H9 (cell line): ENCODE data around the gene CACNA1D. TPM values are rescaled to one million over a fixed set of nuclear protein-coding genes. Genes with fewer than 3 reads are reported as not detected.

Source experiments
- DNase-seq: peaks from one replicate; pipeline ENCODE4 v3.0.0-alpha.2; 2017
- H2AFZ ChIP-seq: one replicate; pipeline ENCODE4 v1.6.1; 2013; ENCODE audit warnings: mild to moderate bottlenecking, low read length, control low read depth, moderate library complexity
- H2AK5ac ChIP-seq: 2 replicates; pipeline ENCODE4 v1.6.1; 2013; ENCODE audit warnings: low read length, control low read depth, mixed read lengths; ENCODE audit not compliant: insufficient read length
- H2BK120ac ChIP-seq: one replicate; pipeline ENCODE4 v1.6.1; 2013; ENCODE audit warnings: low read depth, mild to moderate bottlenecking, low read length, control low read depth, inconsistent platforms; ENCODE audit not compliant: poor library complexity, severe bottlenecking
- H2BK12ac ChIP-seq: 2 replicates; pipeline ENCODE4 v1.6.1; 2013; ENCODE audit warnings: low read length, control low read depth, mixed read lengths, low read depth; ENCODE audit not compliant: insufficient read length
- H2BK15ac ChIP-seq: 2 replicates; pipeline ENCODE4 v1.6.1; 2013; ENCODE audit warnings: low read depth, low read length, control low read depth
- H2BK20ac ChIP-seq: one replicate; pipeline ENCODE4 v1.6.1; 2013; ENCODE audit warnings: low read depth, mild to moderate bottlenecking, low read length, control low read depth, inconsistent platforms; ENCODE audit not compliant: poor library complexity, severe bottlenecking
- H2BK5ac ChIP-seq: 2 replicates; pipeline ENCODE4 v1.6.1; 2013; ENCODE audit warnings: low read length, control low read depth, mixed read lengths; ENCODE audit not compliant: insufficient read length
- H3K14ac ChIP-seq: 2 replicates; pipeline ENCODE4 v1.6.1; 2013; ENCODE audit warnings: low read length, control low read depth; ENCODE audit not compliant: insufficient read depth
- H3K18ac ChIP-seq: 2 replicates; pipeline ENCODE4 v1.6.1; 2013; ENCODE audit warnings: low read depth, mild to moderate bottlenecking, mixed read lengths, low read length, control low read depth; ENCODE audit not compliant: insufficient read length
- H3K23ac ChIP-seq: 2 replicates; pipeline ENCODE4 v1.6.1; 2013; ENCODE audit warnings: low read length, control low read depth, mixed read lengths, low read depth; ENCODE audit not compliant: insufficient read length
- H3K23me2 ChIP-seq: 2 replicates; pipeline ENCODE4 v1.6.1; 2013; ENCODE audit warnings: low read depth, mild to moderate bottlenecking, mixed read lengths, low read length, control low read depth; ENCODE audit not compliant: insufficient read length, poor library complexity, severe bottlenecking
- H3K27ac ChIP-seq: 2 replicates; pipeline ENCODE4 v1.5.1; 2013; ENCODE audit warnings: low read length, control low read depth, mixed read lengths, low read depth; ENCODE audit not compliant: insufficient read length
- H3K27me3 ChIP-seq: 2 replicates; pipeline ENCODE4 v1.6.1; 2013; ENCODE audit warnings: low read length, control low read depth, inconsistent platforms; ENCODE audit not compliant: insufficient read depth
- H3K4ac ChIP-seq: 2 replicates; pipeline ENCODE4 v1.6.1; 2013; ENCODE audit warnings: low read depth, mild to moderate bottlenecking, control low read depth, inconsistent platforms, low read length, moderate library complexity
- H3K4me1 ChIP-seq: 2 replicates; pipeline ENCODE4 v1.6.1; 2013; ENCODE audit warnings: low read length, control low read depth, inconsistent platforms; ENCODE audit not compliant: insufficient read depth
- H3K4me2 ChIP-seq: 2 replicates; pipeline ENCODE4 v1.6.1; 2013; ENCODE audit warnings: low read length, control low read depth, mixed read lengths; ENCODE audit not compliant: insufficient read length, insufficient read depth
- H3K56ac ChIP-seq: 2 replicates; pipeline ENCODE4 v1.6.1; 2013; ENCODE audit warnings: low read depth, mild to moderate bottlenecking, mixed read lengths, low read length, control low read depth; ENCODE audit not compliant: insufficient read length
- H3K79me1 ChIP-seq: 2 replicates; pipeline ENCODE4 v1.6.1; 2013; ENCODE audit warnings: low read depth, mild to moderate bottlenecking, moderate library complexity, low read length, control low read depth, inconsistent platforms; ENCODE audit not compliant: insufficient read depth, poor library complexity, severe bottlenecking
- H3K79me2 ChIP-seq: 2 replicates; pipeline ENCODE4 v1.6.1; 2013; ENCODE audit warnings: low read length, control low read depth, inconsistent platforms; ENCODE audit not compliant: insufficient read depth
- H3K9ac ChIP-seq: 2 replicates; pipeline ENCODE4 v1.6.1; 2013; ENCODE audit warnings: low read length, control low read depth, mixed read lengths; ENCODE audit not compliant: insufficient read length; ENCODE audit errors: extremely low read depth
- H3K9me3 ChIP-seq: one replicate; pipeline ENCODE4 v1.6.1; 2013; ENCODE audit warnings: low read depth, low read length, inconsistent platforms; ENCODE audit not compliant: control insufficient read depth
- H3T11ph ChIP-seq: one replicate; pipeline ENCODE4 v1.6.1; 2013; ENCODE audit warnings: mild to moderate bottlenecking, low read length, control low read depth, inconsistent platforms
- H4K20me1 ChIP-seq: one replicate; pipeline ENCODE4 v1.6.1; 2013; ENCODE audit not compliant: control insufficient read depth, insufficient read length, insufficient read depth
- H4K5ac ChIP-seq: 2 replicates; pipeline ENCODE4 v1.6.1; 2013; ENCODE audit warnings: low read depth, mild to moderate bottlenecking, mixed read lengths, low read length, control low read depth; ENCODE audit not compliant: insufficient read length
- H4K8ac ChIP-seq: replicated peaks from 2 replicates; pipeline ENCODE4 v1.6.1; 2013; ENCODE audit warnings: low read length, control low read depth, mixed read lengths, low read depth; ENCODE audit not compliant: insufficient read length
- H4K91ac ChIP-seq: 2 replicates; pipeline ENCODE4 v1.6.1; 2013; ENCODE audit warnings: low read depth, mild to moderate bottlenecking, moderate library complexity, mixed read lengths, low read length, control low read depth; ENCODE audit not compliant: insufficient read length
- H3K27ac Mint-ChIP-seq, 3 experiments: 2 replicates in 2 of 3; 3 replicates in 1 of 3; pipeline ENCODE4 v1.8.0; 2020 to 2021; ENCODE audit warnings: mixed read lengths in 3 of 3, mild to moderate bottlenecking in 1 of 3, moderate library complexity in 1 of 3
- H3K27me3 Mint-ChIP-seq: 2 replicates; pipeline ENCODE4 v1.8.0; 2021; ENCODE audit warnings: low read depth, mild to moderate bottlenecking, moderate library complexity, mixed read lengths
- H3K36me3 Mint-ChIP-seq, 3 experiments: 2 replicates in 2 of 3; 3 replicates in 1 of 3; pipeline ENCODE4 v1.8.0; 2020 to 2021; ENCODE audit warnings: low read depth in 3 of 3, mixed read lengths in 3 of 3; ENCODE audit not compliant: insufficient read depth in 1 of 3
- H3K4me1 Mint-ChIP-seq, 2 experiments: 2 replicates each; pipeline ENCODE4 v1.8.0; 2020; ENCODE audit warnings: mixed read lengths in 2 of 2
- H3K4me3 Mint-ChIP-seq, 2 experiments: 2 replicates in 1 of 2; 3 replicates in 1 of 2; pipeline ENCODE4 v1.8.0; 2020 to 2021; ENCODE audit warnings: mild to moderate bottlenecking in 2 of 2, mixed read lengths in 2 of 2, moderate library complexity in 1 of 2
- H3K9me3 Mint-ChIP-seq, 2 experiments: 2 replicates in 1 of 2; 3 replicates in 1 of 2; pipeline ENCODE4 v1.8.0; 2020; ENCODE audit warnings: mild to moderate bottlenecking in 2 of 2, mixed read lengths in 2 of 2, moderate library complexity in 1 of 2
- CTCF ChIP-seq: fragments of 200-600 bp; sonication (generic); conservative IDR thresholded peaks from 3 replicates; pipeline ENCODE4 v1.8.0; 2021; ENCODE audit warnings: antibody characterized with exemption, mild to moderate bottlenecking
- WGBS: extraction: QIAGEN DNeasy Blood & Tissue Kit; methylation state at CpG from one replicate; pipeline ENCODE4 v1.1.7; 2013; ENCODE audit warnings: missing lambda C conversion rate, low lambda C conversion rate, mixed read lengths; ENCODE audit not compliant: insufficient read length; ENCODE audit errors: extremely low coverage; 5-methylcytosine and 5-hydroxymethylcytosine counted together
- total RNA-seq: library from RNA; stranded (reverse); gene quantifications from 2 replicates; pipeline ENCODE4 v1.2.1, GENCODE V29; 2021

Gene CACNA1D
- total RNA-seq, 1 experiment from 2014 or later, result 3.5 TPM

- no peak overlapping the region for H4K8ac ChIP-seq
- Mint-ChIP-seq H3K4me3 (no peak overlapping the region), H3K27me3 (peaks cover 9% of the 10 kb centered on the region), H3K27ac (no peak overlapping the region), H3K4me1 (peaks cover 3 to 9% of the 10 kb centered on the region in 2 experiments; a peak in 2 of 4 replicates), H3K9me3 (no peaks in the 10 kb centered on the region), H3K36me3 (no peaks in the 10 kb centered on the region; a peak in 1 of 7 replicates)
- H3K4me2 ChIP-seq, result no peak overlapping the region
- H3K14ac ChIP-seq, result no peak overlapping the region
- H3K23me2 ChIP-seq, result no peaks in the 10 kb centered on the region
- no peaks in the 10 kb centered on the region for H4K20me1 ChIP-seq
- H3K79me2 ChIP-seq, result no peaks in the 10 kb centered on the region
- no peak overlapping the region for H2BK20ac ChIP-seq
- no peak overlapping the region for H2BK15ac ChIP-seq
- no peaks in the 10 kb centered on the region for H3K4me1 ChIP-seq
- H3K9ac ChIP-seq, result no peak overlapping the region
- H3K18ac ChIP-seq, result no peak overlapping the region
- H2BK12ac ChIP-seq, result no peak overlapping the region
- H3T11ph ChIP-seq, result no peak overlapping the region
- no peak overlapping the region for H2BK120ac ChIP-seq
- no CpG with 5 or more reads among the region's 10 CpGs for WGBS
- H3K4ac ChIP-seq, result no peak overlapping the region
- H3K23ac ChIP-seq, result no peak overlapping the region
- no peak overlapping the region for H2AK5ac ChIP-seq
- no peak overlapping the region for H4K91ac ChIP-seq
- H3K27ac ChIP-seq, result no peak overlapping the region
- no peak overlapping the region for H2AFZ ChIP-seq
- no peak for TF ChIP-seq CTCF
- H3K79me1 ChIP-seq, result no peaks in the 10 kb centered on the region
- no peak overlapping the region for H4K5ac ChIP-seq
- H3K27me3 ChIP-seq, result no peaks in the 10 kb centered on the region
- no peaks in the 10 kb centered on the region for H3K9me3 ChIP-seq
- no peak overlapping the region for H2BK5ac ChIP-seq
- no peak overlapping the region for H3K56ac ChIP-seq
- no peak for DNase-seq
Observed at GRCh38 chr3:53624061-53624857, 129.8 kb downstream of the CACNA1D start.
